Lower lobe of right lung (tissue), 2 donors: ENCODE measurements around the gene JMJD1C. TPM values are rescaled to one million over a fixed set of nuclear protein-coding genes. Genes with fewer than 3 reads are reported as not detected.
A peak's percentile ranks its signal among the peaks of the same experiment; 100 is the strongest.

Source experiments
- ATAC-seq, 2 donors: fragments of 200-7000 bp; cut with Tn5 transposase; one replicate each; pipeline ENCODE4 v1.9.1; 2020 to 2022; ENCODE audit warnings: mild to moderate bottlenecking in 2 of 2, moderate library complexity in 2 of 2
- DNase-seq: peaks from one replicate; pipeline ENCODE4 v3.0.0-alpha.2; 2020
- H3K27ac ChIP-seq: fragments of 200-600 bp; one replicate; pipeline ENCODE4 v1.8.0; 2022
- H3K27me3 ChIP-seq: fragments of 200-600 bp; one replicate; pipeline ENCODE4 v1.8.0; 2022; ENCODE audit warnings: low read depth
- H3K36me3 ChIP-seq: fragments of 200-600 bp; one replicate; pipeline ENCODE4 v1.8.0; 2022; ENCODE audit warnings: mild to moderate bottlenecking
- H3K4me1 ChIP-seq: fragments of 200-600 bp; one replicate; pipeline ENCODE4 v1.8.0; 2022
- H3K4me3 ChIP-seq: fragments of 200-600 bp; one replicate; pipeline ENCODE4 v1.8.0; 2022; ENCODE audit warnings: mild to moderate bottlenecking
- H3K9me3 ChIP-seq: fragments of 200-600 bp; one replicate; pipeline ENCODE4 v1.8.0; 2022
- intact Hi-C: fragments of 100-400 bp; cut with DNase I; formaldehyde crosslinking; loops from one replicate; pipeline ENCODE4 v1.11.0; 2022
- total RNA-seq: library from RNA; stranded (reverse); fragmentation: NEBNext Ultra II Directional; extraction: Animal tissue kit (Norgen Biotek cat#: 25700); gene quantifications from one replicate; pipeline ENCODE4 v1.2.1, GENCODE V29; 2021
- TF ChIP-seq, protein P1 (sequence below): fragments of 200-600 bp; IDR thresholded peaks from one replicate; pipeline ENCODE4 v1.8.0; 2022; ENCODE audit warnings: antibody characterized with exemption, mild to moderate bottlenecking
- donor health status: DM: no; HTN: yes; CAD: no; lungs with severe emphysema.

JMJD1C gene
- total RNA-seq, 1 donor from 2014 or later, result 100.0 TPM

DNA sequence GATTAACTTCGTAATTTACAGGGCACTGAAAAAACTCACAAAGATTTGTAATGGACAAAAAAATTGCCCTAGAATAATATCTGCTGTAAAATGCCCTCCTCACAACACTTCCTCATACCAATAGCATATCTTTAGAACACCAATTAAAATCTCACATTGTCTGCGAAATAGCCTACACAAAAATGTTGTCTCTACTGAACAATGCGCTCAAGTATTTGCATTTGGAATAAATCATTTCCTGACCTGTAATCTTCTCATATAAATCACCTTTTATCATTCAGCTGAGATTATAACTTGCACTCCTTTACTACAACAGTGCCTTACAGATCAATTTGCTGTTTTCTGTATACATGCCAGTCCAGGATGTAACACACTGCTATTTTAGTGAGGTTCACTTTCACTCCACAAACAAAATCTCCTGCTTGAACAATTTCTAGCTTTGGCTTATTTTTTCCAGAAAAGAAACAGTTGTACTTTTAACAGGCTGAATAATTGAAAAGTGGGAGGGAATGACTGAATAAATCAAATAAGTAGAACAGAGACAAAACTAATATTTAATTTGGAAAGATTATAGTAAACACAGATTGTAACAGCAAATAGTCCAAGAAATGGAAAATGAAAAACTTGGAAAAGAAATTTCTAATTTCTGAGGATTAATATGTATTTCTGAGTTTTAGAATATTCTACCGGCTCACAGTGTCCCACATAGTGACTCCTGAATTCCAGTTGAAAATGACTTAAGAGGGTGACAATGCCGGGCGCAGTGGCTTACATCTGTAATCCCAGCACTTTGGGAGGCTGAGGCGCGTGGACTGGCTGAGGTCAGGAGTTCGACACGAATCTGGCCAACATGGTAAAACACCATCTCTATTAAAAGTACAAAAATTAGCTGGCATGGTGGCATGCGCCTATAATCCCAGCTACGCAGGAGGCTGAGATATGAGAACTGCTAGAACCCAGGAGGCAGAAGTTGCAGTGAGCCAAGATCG, 30.6 kb downstream of the JMJD1C start:
- TF ChIP-seq, protein P1, sequence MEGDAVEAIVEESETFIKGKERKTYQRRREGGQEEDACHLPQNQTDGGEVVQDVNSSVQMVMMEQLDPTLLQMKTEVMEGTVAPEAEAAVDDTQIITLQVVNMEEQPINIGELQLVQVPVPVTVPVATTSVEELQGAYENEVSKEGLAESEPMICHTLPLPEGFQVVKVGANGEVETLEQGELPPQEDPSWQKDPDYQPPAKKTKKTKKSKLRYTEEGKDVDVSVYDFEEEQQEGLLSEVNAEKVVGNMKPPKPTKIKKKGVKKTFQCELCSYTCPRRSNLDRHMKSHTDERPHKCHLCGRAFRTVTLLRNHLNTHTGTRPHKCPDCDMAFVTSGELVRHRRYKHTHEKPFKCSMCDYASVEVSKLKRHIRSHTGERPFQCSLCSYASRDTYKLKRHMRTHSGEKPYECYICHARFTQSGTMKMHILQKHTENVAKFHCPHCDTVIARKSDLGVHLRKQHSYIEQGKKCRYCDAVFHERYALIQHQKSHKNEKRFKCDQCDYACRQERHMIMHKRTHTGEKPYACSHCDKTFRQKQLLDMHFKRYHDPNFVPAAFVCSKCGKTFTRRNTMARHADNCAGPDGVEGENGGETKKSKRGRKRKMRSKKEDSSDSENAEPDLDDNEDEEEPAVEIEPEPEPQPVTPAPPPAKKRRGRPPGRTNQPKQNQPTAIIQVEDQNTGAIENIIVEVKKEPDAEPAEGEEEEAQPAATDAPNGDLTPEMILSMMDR, result no peak
- Histone ChIP-seq H3K9me3 (no peaks in the 10 kb centered on the region), H3K27ac (no peak overlapping the region), H3K4me1 (peaks cover 58% of the 10 kb centered on the region), H3K4me3 (no peak overlapping the region), H3K36me3 (no peaks in the 10 kb centered on the region), H3K27me3 (no peaks in the 10 kb centered on the region)
- DNase-seq (no peak), ATAC-seq (no peak)
- intact Hi-C loops, result no loop called here

GRCh38 chr10:63431962-63432797, 33.6 kb downstream of the JMJD1C start:
- DNase-seq (no peak), ATAC-seq (no peak)
- H3K27me3 ChIP-seq, result no peaks in the 10 kb centered on the region
- H3K27ac ChIP-seq, result no peak overlapping the region
- H3K36me3 ChIP-seq, result no peaks in the 10 kb centered on the region
- peaks cover 54% of the 10 kb centered on the region for H3K4me1 ChIP-seq
- intact Hi-C loops, result no loop called here
- TF ChIP-seq, protein P1, result no peak
- no peak overlapping the region for H3K4me3 ChIP-seq
- no peaks in the 10 kb centered on the region for H3K9me3 ChIP-seq

DNA sequence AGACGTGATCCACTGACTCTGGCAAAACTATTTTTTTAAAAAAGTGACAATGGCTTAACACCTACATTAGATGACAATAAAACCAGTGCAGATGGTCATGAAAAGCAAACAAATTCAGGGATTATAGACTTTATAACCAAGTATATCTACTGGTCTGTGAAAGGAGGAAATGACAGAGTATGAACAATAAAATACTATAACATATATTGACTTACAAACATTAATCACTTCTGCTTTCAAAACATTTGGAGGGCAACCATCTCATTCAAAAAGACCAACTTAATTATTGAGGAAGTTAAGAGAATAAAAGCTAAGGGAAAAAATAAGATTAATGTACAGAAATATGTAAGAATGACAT, 34.8 kb downstream of the JMJD1C start:
- intact Hi-C loops, result no loop called here
- Histone ChIP-seq H3K4me3 (no peak overlapping the region), H3K27ac (no peak overlapping the region), H3K36me3 (no peaks in the 10 kb centered on the region), H3K4me1 (peaks cover 52% of the 10 kb centered on the region), H3K9me3 (no peaks in the 10 kb centered on the region), H3K27me3 (no peaks in the 10 kb centered on the region)
- no peak for DNase-seq
- TF ChIP-seq, protein P1, result no peak
- no peak for ATAC-seq

DNA sequence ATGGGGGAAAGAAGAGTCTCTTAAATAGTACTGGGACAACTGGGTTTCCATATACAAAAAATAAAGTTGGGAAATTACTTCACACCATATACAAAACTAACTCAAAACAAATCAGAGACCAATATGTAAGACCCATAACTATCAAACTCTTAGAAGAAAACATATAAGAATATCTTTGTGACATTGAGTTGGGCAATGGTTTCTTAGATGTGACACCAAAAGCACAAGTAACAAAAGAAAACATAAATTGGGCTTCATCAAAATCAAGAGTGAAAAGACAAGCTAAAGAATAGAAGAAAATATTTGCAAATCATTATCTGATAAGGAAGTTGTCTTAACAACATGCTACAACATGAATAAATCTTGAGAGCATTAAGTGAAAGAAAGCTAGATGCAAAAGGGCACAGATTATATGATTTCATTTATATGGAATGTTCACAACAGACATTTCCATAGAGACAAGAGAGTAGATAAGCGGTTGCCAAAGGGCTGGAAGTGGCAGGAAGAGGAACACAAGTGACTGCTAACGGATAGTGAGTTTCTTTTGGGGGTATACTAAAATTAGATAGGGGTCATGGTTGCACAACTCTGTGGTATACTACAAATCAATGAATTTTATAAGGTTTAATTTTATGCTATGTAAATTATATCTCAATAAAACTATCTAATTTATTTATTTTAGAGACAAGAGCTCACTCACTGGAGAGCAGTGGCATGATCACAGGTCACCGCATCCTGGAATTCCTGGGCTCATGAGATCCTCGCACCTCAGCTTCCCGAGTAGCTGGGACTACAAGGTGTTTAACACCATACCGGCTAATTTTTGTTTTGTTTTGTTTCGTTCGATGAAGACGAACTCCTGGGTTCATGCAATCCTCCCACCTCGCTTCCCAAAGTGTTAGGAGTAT, 35.4 kb downstream of the JMJD1C start:
- intact Hi-C loops, result no loop called here
- ATAC-seq, result peak; percentile 48 to 64
- no peaks in the 10 kb centered on the region for H3K36me3 ChIP-seq
- no peak for DNase-seq
- no peaks in the 10 kb centered on the region for H3K27me3 ChIP-seq
- H3K27ac ChIP-seq, result peak overlapping the region; percentile 19
- peaks cover 46% of the 10 kb centered on the region for H3K4me1 ChIP-seq
- TF ChIP-seq, protein P1, result no peak
- no peaks in the 10 kb centered on the region for H3K9me3 ChIP-seq
- no peak overlapping the region for H3K4me3 ChIP-seq

DNA sequence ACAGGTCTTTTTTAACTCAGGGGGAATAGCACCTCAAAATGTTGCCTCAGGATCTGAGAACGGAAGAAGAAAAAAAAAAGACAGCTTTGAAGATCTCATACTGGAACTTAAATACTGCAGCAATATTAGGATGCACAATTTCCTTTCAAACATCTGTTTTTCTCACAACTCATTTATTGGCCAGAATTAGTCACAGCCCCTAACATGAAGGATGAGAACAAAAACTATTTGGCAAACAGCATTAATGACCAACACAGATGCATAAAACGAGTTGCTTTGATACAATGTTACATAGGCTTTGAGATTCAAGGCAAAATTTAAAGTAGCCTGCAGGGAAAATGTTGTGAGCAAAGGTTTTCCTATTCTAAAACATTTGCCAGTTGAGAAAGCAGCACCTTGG, 36.5 kb downstream of the JMJD1C start:
- Histone ChIP-seq H3K4me1 (peaks cover 35% of the 10 kb centered on the region), H3K9me3 (no peaks in the 10 kb centered on the region), H3K27ac (peak overlapping the region; percentile 19), H3K36me3 (no peaks in the 10 kb centered on the region), H3K27me3 (no peaks in the 10 kb centered on the region), H3K4me3 (no peak overlapping the region)
- no peak for ATAC-seq
- TF ChIP-seq, protein P1, result no peak
- no peak for DNase-seq
- intact Hi-C loops, result no loop called here
